ENCODE data around the gene STMN1. TPM values are rescaled to one million over a fixed set of nuclear protein-coding genes. Genes with fewer than 3 reads are reported as not detected.

The STMN1 gene
- total RNA-seq, 2 experiments from 2014 or later = 25.2 to 25.6 TPM

DNA sequence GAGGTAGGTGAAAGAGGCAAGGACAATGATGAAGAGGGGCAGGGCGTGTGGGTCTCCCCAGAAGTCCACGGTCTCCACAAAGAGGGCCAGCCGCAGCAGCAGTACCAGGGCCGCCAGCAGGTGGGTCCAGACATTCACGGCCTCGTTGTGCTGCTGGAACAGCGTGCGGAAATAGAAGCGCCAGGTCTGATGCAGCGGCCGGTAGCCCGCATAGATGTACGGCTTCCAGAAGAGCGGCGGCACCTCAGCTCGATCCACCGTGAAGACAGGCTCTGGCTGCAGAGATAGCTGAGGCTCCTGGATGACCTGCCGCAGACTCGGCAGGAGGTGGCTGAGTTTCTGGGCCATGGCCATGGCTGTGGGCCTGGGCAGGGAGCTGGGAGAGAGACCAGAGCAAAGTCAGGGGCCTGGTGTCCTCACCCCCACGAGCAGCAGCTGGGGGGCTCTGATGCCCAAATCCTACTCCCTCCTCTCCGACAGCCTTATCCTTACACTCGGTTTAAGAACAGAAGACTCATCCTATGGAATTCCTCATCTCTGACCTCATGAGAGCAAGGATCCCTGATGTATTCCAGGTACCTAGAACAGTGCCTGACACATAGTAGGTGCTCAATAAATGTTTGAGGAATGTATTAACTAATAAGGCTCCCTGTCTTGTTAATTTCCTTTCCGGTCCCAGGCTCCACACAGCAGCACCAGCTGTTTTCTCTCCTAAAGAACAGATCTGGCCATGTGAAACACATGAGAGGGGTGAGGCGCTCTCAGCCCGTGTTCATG lies 42.5 kb downstream of the STMN1 start:
- Histone ChIP-seq H3K27ac (ENCODE audit: low read depth in 1 of 2, low read length in 2 of 2) (no peak overlapping the region), H3K4me3 (ENCODE audit: low read length) (no peak overlapping the region), H3K36me3 (ENCODE audit: insufficient read depth, low read length) (no peaks in the 10 kb centered on the region), H3K9me3 (ENCODE audit: control insufficient read depth in 1 of 2, insufficient read depth in 1 of 2, low read length in 2 of 2) (no peaks in the 10 kb centered on the region), H3K27me3 (ENCODE audit: control insufficient read depth in 1 of 2, insufficient read depth in 2 of 2, low read length in 2 of 2) (no peaks in the 10 kb centered on the region), H3K4me1 (ENCODE audit: insufficient read depth, low read length) (peaks cover 19% of the 10 kb centered on the region)
- H3K4me3 Mint-ChIP-seq = no peak overlapping the region
- intact Hi-C loops (cut with DNase I, micrococcal nuclease) = no loop called here
- DNase-seq = no peak
- H3K27me3 Mint-ChIP-seq = no peaks in the 10 kb centered on the region
- TF ChIP-seq, protein P1, sequence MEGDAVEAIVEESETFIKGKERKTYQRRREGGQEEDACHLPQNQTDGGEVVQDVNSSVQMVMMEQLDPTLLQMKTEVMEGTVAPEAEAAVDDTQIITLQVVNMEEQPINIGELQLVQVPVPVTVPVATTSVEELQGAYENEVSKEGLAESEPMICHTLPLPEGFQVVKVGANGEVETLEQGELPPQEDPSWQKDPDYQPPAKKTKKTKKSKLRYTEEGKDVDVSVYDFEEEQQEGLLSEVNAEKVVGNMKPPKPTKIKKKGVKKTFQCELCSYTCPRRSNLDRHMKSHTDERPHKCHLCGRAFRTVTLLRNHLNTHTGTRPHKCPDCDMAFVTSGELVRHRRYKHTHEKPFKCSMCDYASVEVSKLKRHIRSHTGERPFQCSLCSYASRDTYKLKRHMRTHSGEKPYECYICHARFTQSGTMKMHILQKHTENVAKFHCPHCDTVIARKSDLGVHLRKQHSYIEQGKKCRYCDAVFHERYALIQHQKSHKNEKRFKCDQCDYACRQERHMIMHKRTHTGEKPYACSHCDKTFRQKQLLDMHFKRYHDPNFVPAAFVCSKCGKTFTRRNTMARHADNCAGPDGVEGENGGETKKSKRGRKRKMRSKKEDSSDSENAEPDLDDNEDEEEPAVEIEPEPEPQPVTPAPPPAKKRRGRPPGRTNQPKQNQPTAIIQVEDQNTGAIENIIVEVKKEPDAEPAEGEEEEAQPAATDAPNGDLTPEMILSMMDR (IDR thresholded peaks at IDR 0.05) = no peak
- H3K36me3 Mint-ChIP-seq (ENCODE audit: low read depth) = no peaks in the 10 kb centered on the region
- peaks cover 14% of the 10 kb centered on the region for H3K4me1 Mint-ChIP-seq (ENCODE audit: low read depth)
- no peak overlapping the region for H3K27ac Mint-ChIP-seq
- ATAC-seq (ENCODE audit: poor library complexity) = no peak
- H3K9me3 Mint-ChIP-seq = no peaks in the 10 kb centered on the region
- ChIA-PET CTCF (no interaction called here), POLR2A (no interaction called here)

DNA sequence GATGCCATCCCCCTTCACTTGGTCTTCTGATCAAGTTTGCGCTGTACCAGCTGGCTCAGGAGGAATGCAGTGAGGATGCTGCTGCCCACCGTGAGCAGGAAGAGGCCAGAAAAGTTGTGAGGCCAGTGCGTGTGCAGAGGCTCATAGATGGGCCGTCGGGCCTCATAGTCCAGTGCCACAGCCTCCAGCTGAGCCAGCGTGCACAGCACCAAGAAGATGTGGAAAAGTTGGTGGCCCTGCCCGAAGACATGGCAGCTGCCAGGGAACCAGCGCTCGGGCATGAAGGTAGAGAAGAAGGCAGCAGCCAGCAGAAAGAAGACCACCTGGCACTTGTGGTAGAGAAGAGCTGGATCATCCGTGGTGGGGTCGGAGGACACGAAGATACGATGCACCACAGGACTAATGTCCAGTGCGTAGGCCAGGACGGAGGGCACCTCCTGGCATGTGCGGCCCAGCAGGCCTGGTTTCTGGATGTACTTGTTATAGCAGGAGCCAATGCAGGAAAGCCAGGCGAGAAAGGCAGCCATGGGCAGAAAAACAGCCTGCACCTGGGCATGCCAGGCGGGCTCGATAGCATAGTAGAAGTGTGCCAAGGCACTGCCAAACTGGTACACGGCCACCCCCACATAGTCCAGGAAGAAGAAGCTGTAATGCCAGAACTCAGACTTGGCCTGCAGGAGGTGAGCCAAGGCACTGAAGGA lies 43.3 kb downstream of the STMN1 start:
- CTCF ChIA-PET = no interaction called here
- Histone ChIP-seq H3K4me1 (ENCODE audit: insufficient read depth, low read length) (peaks cover 22% of the 10 kb centered on the region), H3K36me3 (ENCODE audit: insufficient read depth, low read length) (no peaks in the 10 kb centered on the region)

More for the DNA sequence above, 43.3 kb downstream of the STMN1 start:
- TF ChIP-seq, protein P1 (IDR thresholded peaks at IDR 0.05) = no peak
- H3K27ac Mint-ChIP-seq = no peak overlapping the region
- H3K4me1 Mint-ChIP-seq (ENCODE audit: low read depth) = peaks cover 20% of the 10 kb centered on the region
- POLR2A ChIA-PET = interaction anchor here (0.8 kb wide), 1 partner anchor 43 kb away, joined by 3 read pairs; the partner anchor contains the start of gene MTFR1L
- no peaks in the 10 kb centered on the region for H3K36me3 Mint-ChIP-seq (ENCODE audit: low read depth)
- no peaks in the 10 kb centered on the region for H3K9me3 ChIP-seq (ENCODE audit: control insufficient read depth in 1 of 2, insufficient read depth in 1 of 2, low read length in 2 of 2)
- no peak for DNase-seq
- H3K4me3 ChIP-seq (ENCODE audit: low read length) = no peak overlapping the region
- no peak overlapping the region for H3K4me3 Mint-ChIP-seq
- intact Hi-C loops (cut with DNase I, micrococcal nuclease) = no loop called here
- no peaks in the 10 kb centered on the region for H3K9me3 Mint-ChIP-seq
- no peaks in the 10 kb centered on the region for H3K27me3 ChIP-seq (ENCODE audit: control insufficient read depth in 1 of 2, insufficient read depth in 2 of 2, low read length in 2 of 2)
- H3K27ac ChIP-seq (ENCODE audit: low read depth in 1 of 2, low read length in 2 of 2) = no peak overlapping the region
- no peaks in the 10 kb centered on the region for H3K27me3 Mint-ChIP-seq
- no peak for ATAC-seq (ENCODE audit: poor library complexity)

Data from CD4-positive, alpha-beta T cell (primary cell).